Measurements from ENCODE around the gene FES. TPM values are rescaled to one million over a fixed set of nuclear protein-coding genes. Genes with fewer than 3 reads are reported as not detected.

FES gene
- total and polyA plus RNA-seq, 8 donors: 20.8 to 65.2 (median 28.1) TPM

GRCh38 chr15:90929246-90930019, 45.1 kb downstream of the FES start:
- Histone ChIP-seq H3K9me3 (no peaks in the 10 kb centered on the region), H3K36me3 (no peaks in the 10 kb centered on the region), H3K4me1 (peaks cover 25 to 59% of the 10 kb centered on the region in 2 donors), H3K27me3 (no peaks in the 10 kb centered on the region), H3K4me3 (peak overlapping the region; percentile 56 to 57), H3K27ac (peak overlapping the region; percentile 90 to 96)
- ATAC-seq: no peak
- intact Hi-C loops (cut with DNase I): no loop called here
- no peak for TF ChIP-seq CTCF (IDR thresholded peaks at IDR 0.05)
- no peak for DNase-seq

GRCh38 chr15:90930861-90931574, 46.7 kb downstream of the FES start:
- peaks cover 28 to 72% of the 10 kb centered on the region in 2 donors for H3K4me1 ChIP-seq
- DNase-seq (no peak), ATAC-seq (no peak)
- H3K4me3 ChIP-seq: peak overlapping the region in 1 of 2 donors; percentile 69
- no peaks in the 10 kb centered on the region for H3K36me3 ChIP-seq
- peak overlapping the region; percentile 90 to 96 for H3K27ac ChIP-seq
- intact Hi-C loops (cut with DNase I): no loop called here
- no peaks in the 10 kb centered on the region for H3K27me3 ChIP-seq
- no peak for TF ChIP-seq CTCF (IDR thresholded peaks at IDR 0.05)
- H3K9me3 ChIP-seq: no peaks in the 10 kb centered on the region

- peaks cover 33 to 76% of the 10 kb centered on the region in 2 donors for H3K4me1 ChIP-seq
- DNase-seq (no peak), ATAC-seq (no peak)
- peak overlapping the region in 1 of 2 donors; percentile 69 for H3K4me3 ChIP-seq
- H3K27ac ChIP-seq: peak overlapping the region; percentile 90 to 96
- no peak for TF ChIP-seq CTCF (IDR thresholded peaks at IDR 0.05)
- intact Hi-C loops (cut with DNase I): no loop called here
- H3K27me3 ChIP-seq: no peaks in the 10 kb centered on the region
- no peaks in the 10 kb centered on the region for H3K9me3 ChIP-seq
- H3K36me3 ChIP-seq: no peaks in the 10 kb centered on the region
These were observed 47.2 kb downstream of the FES start for GRCh38 chr15:90931575-90931827.

- H3K36me3 ChIP-seq: no peaks in the 10 kb centered on the region
- intact Hi-C loops (cut with DNase I): no loop called here
- peak within 1 kb of the TSS; percentile 90 to 96 for H3K27ac ChIP-seq
- H3K4me3 ChIP-seq: peak within 1 kb of the TSS; percentile 57 to 69
- ATAC-seq (peak; percentile 67), DNase-seq (peak; percentile 79 to 100 (median 90))
- H3K27me3 ChIP-seq: no peaks in the 10 kb centered on the region
- peaks cover 36 to 82% of the 10 kb centered on the region in 2 donors for H3K4me1 ChIP-seq
- no peaks in the 10 kb centered on the region for H3K9me3 ChIP-seq
- TF ChIP-seq CTCF (IDR thresholded peaks at IDR 0.05): peak; percentile 95 to 99
These were observed 47.7 kb downstream of the FES start, which contains the start of gene HDDC3 for GRCh38 chr15:90931828-90932659. HDDC3 (minus strand) TSS chr15:90932549; CDS start chr15:90932540, 9 bp downstream.

GRCh38 chr15:90932660-90932991, 48.3 kb downstream of the FES start:
- no peaks in the 10 kb centered on the region for H3K9me3 ChIP-seq
- peak in 1 of 2 donors; percentile 51 for TF ChIP-seq CTCF (IDR thresholded peaks at IDR 0.05)
- H3K27me3 ChIP-seq: no peaks in the 10 kb centered on the region
- peak overlapping the region; percentile 57 to 69 for H3K4me3 ChIP-seq
- intact Hi-C loops (cut with DNase I): no loop called here
- peak overlapping the region; percentile 90 to 96 for H3K27ac ChIP-seq
- DNase-seq (no peak), ATAC-seq (no peak)
- H3K4me1 ChIP-seq: peaks cover 36 to 82% of the 10 kb centered on the region in 2 donors
- peaks cover 0 to 3% of the 10 kb centered on the region in 2 donors for H3K36me3 ChIP-seq
